CD4-positive, CD25-positive, alpha-beta regulatory T cell (primary cell): ENCODE measurements around the gene LUC7L3. TPM values are rescaled to one million over a fixed set of nuclear protein-coding genes. Genes with fewer than 3 reads are reported as not detected.
A peak's percentile ranks its signal among the peaks of the same experiment; 100 is the strongest.
"Not testable (repeated sequence)": the region's sequence is repeated elsewhere in the genome, so short reads cannot be mapped to it uniquely, and the experiment has no call there.

Experiments
- ATAC-seq, 2 donors: fragments of 150-1000 bp; cut with Tn5 transposase; one replicate each; pipeline ENCODE4 v1.10.0; 2021; ENCODE audit warnings: low read depth in 2 of 2, moderate number of reproducible peaks in 2 of 2, moderate library complexity in 1 of 2
- DNase-seq, 3 donors: peaks; one replicate each; pipeline versions ENCODE4 v3.0.0 to v3.0.0-alpha.2; 2012 to 2022; ENCODE audit warnings: mixed read lengths in 1 of 3
- H3K27ac ChIP-seq: one replicate; pipeline ENCODE4 v1.7.0; 2013; ENCODE audit warnings: mild to moderate bottlenecking, low read length; ENCODE audit not compliant: insufficient read depth, poor library complexity, severe bottlenecking
- H3K27me3 ChIP-seq: one replicate; pipeline ENCODE4 v1.7.0; 2013; ENCODE audit warnings: low read length; ENCODE audit not compliant: control insufficient read depth, insufficient read depth
- H3K36me3 ChIP-seq: one replicate; pipeline ENCODE4 v1.7.0; 2013; ENCODE audit warnings: mild to moderate bottlenecking, low read length, moderate library complexity; ENCODE audit not compliant: control insufficient read depth, insufficient read depth
- H3K4me1 ChIP-seq: 2 replicates; pipeline ENCODE4 v1.7.0; 2013; ENCODE audit warnings: mild to moderate bottlenecking, low read length; ENCODE audit not compliant: insufficient read depth, control insufficient read depth, poor library complexity, severe bottlenecking
- H3K4me3 ChIP-seq: one replicate; pipeline ENCODE4 v1.7.0; 2013; ENCODE audit warnings: low read depth, mild to moderate bottlenecking, low read length, moderate library complexity
- H3K9me3 ChIP-seq, 2 experiments: 1 replicate in 1 of 2; 2 replicates in 1 of 2; pipeline ENCODE4 v1.7.0; 2013; ENCODE audit warnings: low read length in 2 of 2, mild to moderate bottlenecking in 1 of 2, moderate library complexity in 1 of 2; ENCODE audit not compliant: control insufficient read depth in 2 of 2
- H3K27ac Mint-ChIP-seq, 3 donors: one replicate each; pipeline ENCODE4 v1.8.0; 2020 to 2022; ENCODE audit warnings: mild to moderate bottlenecking in 3 of 3, mixed read lengths in 3 of 3, moderate library complexity in 2 of 3
- H3K27me3 Mint-ChIP-seq: one replicate; pipeline ENCODE4 v1.8.0; 2022; ENCODE audit warnings: mild to moderate bottlenecking, mixed read lengths
- H3K36me3 Mint-ChIP-seq: one replicate; pipeline ENCODE4 v1.8.0; 2020; ENCODE audit warnings: mixed read lengths
- H3K4me1 Mint-ChIP-seq, 4 donors: one replicate each; pipeline ENCODE4 v1.8.0; 2020 to 2022; ENCODE audit warnings: mixed read lengths in 4 of 4, mild to moderate bottlenecking in 1 of 4
- H3K4me3 Mint-ChIP-seq, 4 donors: one replicate each; pipeline ENCODE4 v1.8.0; 2020 to 2022; ENCODE audit warnings: mild to moderate bottlenecking in 4 of 4, mixed read lengths in 4 of 4, moderate library complexity in 3 of 4
- H3K9me3 Mint-ChIP-seq, 7 donors: one replicate each; pipeline ENCODE4 v1.8.0; 2020 to 2022; ENCODE audit warnings: mixed read lengths in 7 of 7, mild to moderate bottlenecking in 3 of 7, moderate library complexity in 2 of 7
- polyA plus RNA-seq, 4 donors: library from polyadenylated mRNA; unstranded; fragments of 300-500 nt; fragmentation: Illumina TruSeq; gene quantifications; one replicate each; pipeline ENCODE4 v1.2.3, GENCODE V29; 2021
- total RNA-seq: library from RNA; stranded (reverse); gene quantifications from one replicate; pipeline ENCODE4 v1.2.3, GENCODE V29; 2022

LUC7L3 gene
- total and polyA plus RNA-seq, 5 donors from 2014 or later, result 44.9 to 143 (median 52.6) TPM

DNA sequence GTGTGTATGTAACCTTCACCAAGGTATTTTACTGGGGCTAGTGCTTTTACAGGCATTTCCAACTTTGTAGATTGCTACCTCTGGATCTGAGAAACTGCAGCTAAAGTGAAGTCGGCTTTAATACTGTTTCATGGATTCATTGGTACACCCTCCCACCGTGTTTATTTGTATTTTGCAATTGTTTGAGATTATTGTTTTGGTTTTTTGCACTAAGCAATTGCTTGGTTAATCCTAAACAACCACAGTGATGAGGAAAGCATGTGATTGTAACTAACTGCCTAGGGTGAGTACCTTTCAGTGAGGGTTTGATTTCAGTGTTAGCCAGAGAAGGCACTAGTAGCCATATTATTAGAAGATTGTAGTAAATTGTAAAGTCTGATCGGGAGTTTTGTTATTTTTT is 3.3 kb downstream of the LUC7L3 start:
- no peak for ATAC-seq
- Histone ChIP-seq H3K36me3 (no peaks in the 10 kb centered on the region), H3K27ac (no peak overlapping the region), H3K9me3 (no peaks in the 10 kb centered on the region), H3K27me3 (no peaks in the 10 kb centered on the region), H3K4me3 (peak overlapping the region; percentile 45), H3K4me1 (peaks cover 69% of the 10 kb centered on the region)
- peak overlapping the region in 2 of 3 donors; percentile 4 to 20 for H3K27ac Mint-ChIP-seq
- no peaks in the 10 kb centered on the region for H3K27me3 Mint-ChIP-seq
- H3K36me3 Mint-ChIP-seq, result peaks cover 5% of the 10 kb centered on the region
- H3K4me1 Mint-ChIP-seq, result peaks cover 21 to 70% (median 38%) of the 10 kb centered on the region in 4 donors
- H3K9me3 Mint-ChIP-seq, result peaks cover 0 to 2% (median 0%) of the 10 kb centered on the region in 7 donors
- peak overlapping the region; percentile 28 to 91 (median 64) for H3K4me3 Mint-ChIP-seq
- DNase-seq, result no peak

- H3K27ac Mint-ChIP-seq, H3K9me3 ChIP-seq, H3K36me3 Mint-ChIP-seq, H3K27me3 Mint-ChIP-seq, H3K27me3 ChIP-seq, ATAC-seq, H3K36me3 ChIP-seq, H3K27ac ChIP-seq, DNase-seq, H3K9me3 Mint-ChIP-seq: not testable (repeated sequence)
- peaks cover 78% of the 10 kb centered on the region for H3K4me1 ChIP-seq
- peak overlapping the region; percentile 1 for H3K4me3 ChIP-seq
- H3K4me3 Mint-ChIP-seq, result peak overlapping the region in 2 of 4 donors; percentile 21 to 22
- H3K4me1 Mint-ChIP-seq, result peaks cover 24 to 84% (median 50%) of the 10 kb centered on the region in 4 donors
Measured at GRCh38 chr17:50724622-50725021, 5.2 kb downstream of the LUC7L3 start.

GRCh38 chr17:50725769-50726655 is 6.6 kb downstream of the LUC7L3 start:
- no peak for DNase-seq
- Histone ChIP-seq H3K27me3 (no peaks in the 10 kb centered on the region), H3K4me1 (peaks cover 69% of the 10 kb centered on the region), H3K27ac (no peak overlapping the region), H3K36me3 (no peaks in the 10 kb centered on the region), H3K9me3 (no peaks in the 10 kb centered on the region), H3K4me3 (peak overlapping the region; percentile 34)
- H3K4me3 Mint-ChIP-seq, result peak overlapping the region; percentile 48 to 58 (median 54)
- no peaks in the 10 kb centered on the region for H3K9me3 Mint-ChIP-seq
- H3K27ac Mint-ChIP-seq, result no peak overlapping the region
- H3K27me3 Mint-ChIP-seq, result no peaks in the 10 kb centered on the region
- peaks cover 5% of the 10 kb centered on the region for H3K36me3 Mint-ChIP-seq
- H3K4me1 Mint-ChIP-seq, result peaks cover 24 to 89% (median 50%) of the 10 kb centered on the region in 4 donors
- ATAC-seq, result no peak

DNA sequence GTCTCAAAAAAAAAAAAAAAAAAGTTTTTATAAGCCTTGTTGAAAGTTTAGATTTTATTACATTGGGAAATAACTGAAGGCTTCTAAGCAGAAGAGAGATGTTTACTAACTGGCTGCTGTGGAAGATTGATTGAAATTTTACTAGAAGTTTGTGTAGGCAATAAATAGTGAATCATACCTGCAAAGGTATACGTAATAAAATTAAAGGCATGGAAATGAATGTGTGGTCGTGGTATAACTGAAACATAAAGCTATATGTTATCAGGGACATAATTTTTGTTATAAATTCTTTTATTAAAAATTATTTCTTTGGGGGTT is 8.7 kb downstream of the LUC7L3 start:
- Mint-ChIP-seq H3K4me1 (peaks cover 23 to 89% (median 49%) of the 10 kb centered on the region in 4 donors), H3K36me3 (peaks cover 5% of the 10 kb centered on the region), H3K4me3 (peak overlapping the region in 2 of 4 donors; percentile 4 to 59), H3K9me3 (no peaks in the 10 kb centered on the region), H3K27me3 (no peaks in the 10 kb centered on the region), H3K27ac (peak overlapping the region in 1 of 3 donors; percentile 13)
- Histone ChIP-seq H3K4me3 (no peak overlapping the region), H3K9me3 (no peaks in the 10 kb centered on the region), H3K27ac (no peak overlapping the region), H3K4me1 (peaks cover 68% of the 10 kb centered on the region), H3K36me3 (peaks cover 2% of the 10 kb centered on the region), H3K27me3 (no peaks in the 10 kb centered on the region)
- DNase-seq (no peak), ATAC-seq (no peak)

DNA sequence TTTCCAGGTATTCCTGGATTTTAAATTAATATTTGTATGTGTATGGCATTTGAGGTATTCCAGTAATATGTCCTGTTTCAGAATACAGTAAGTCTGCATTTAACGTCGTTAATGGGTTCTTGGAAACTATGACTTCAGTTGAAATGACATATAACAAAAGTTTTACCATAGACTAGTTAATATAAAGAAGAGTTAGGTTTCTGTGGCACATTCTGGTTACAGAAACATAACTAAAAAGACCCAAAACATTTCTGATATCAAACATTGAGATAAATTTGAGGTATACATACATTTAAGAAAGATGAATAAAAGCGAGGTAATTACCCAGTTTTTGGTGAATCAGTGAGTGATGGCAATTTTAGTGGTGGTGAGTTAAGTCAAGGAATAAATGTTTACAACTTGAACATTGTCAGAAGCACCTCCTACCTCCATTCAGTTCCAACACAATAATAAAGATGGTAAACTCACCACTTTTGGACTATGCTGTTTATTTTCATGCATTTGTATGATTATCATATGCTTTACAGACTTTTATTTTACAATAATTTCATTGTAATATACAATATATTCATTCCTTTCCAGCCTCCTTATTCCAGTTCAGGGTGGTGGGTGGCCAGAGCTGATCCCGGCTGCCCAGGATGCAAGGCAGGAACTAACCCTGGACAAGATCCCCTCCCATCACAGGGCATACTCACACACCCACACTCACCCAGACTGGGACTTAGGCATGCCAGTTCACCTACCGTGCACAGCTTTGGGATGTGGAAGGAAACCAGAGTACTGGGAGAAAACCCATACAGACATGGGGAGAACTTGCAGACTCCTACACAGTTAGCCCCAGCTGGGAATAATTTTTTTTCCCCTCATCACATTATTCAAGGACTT is 9.7 kb downstream of the LUC7L3 start:
- Histone ChIP-seq H3K4me3 (peak overlapping the region; percentile 2), H3K4me1 (peaks cover 58% of the 10 kb centered on the region), H3K9me3 (no peaks in the 10 kb centered on the region), H3K36me3 (peaks cover 2% of the 10 kb centered on the region), H3K27me3 (no peaks in the 10 kb centered on the region), H3K27ac (peak overlapping the region; percentile 33)
- H3K4me3 Mint-ChIP-seq, result peak overlapping the region in 2 of 4 donors; percentile 19 to 43
- peak overlapping the region in 1 of 3 donors; percentile 65 for H3K27ac Mint-ChIP-seq
- DNase-seq (no peak), ATAC-seq (no peak)
- H3K4me1 Mint-ChIP-seq, result peaks cover 27 to 83% (median 44%) of the 10 kb centered on the region in 4 donors
- H3K9me3 Mint-ChIP-seq, result no peaks in the 10 kb centered on the region
- peaks cover 5% of the 10 kb centered on the region for H3K36me3 Mint-ChIP-seq
- no peaks in the 10 kb centered on the region for H3K27me3 Mint-ChIP-seq

GRCh38 chr17:50731575-50732460 is 12.4 kb downstream of the LUC7L3 start:
- no peak for ATAC-seq
- peak overlapping the region in 3 of 4 donors; percentile 21 to 61 (median 52) for H3K4me3 Mint-ChIP-seq
- no peak overlapping the region for H3K27ac ChIP-seq

DNA sequence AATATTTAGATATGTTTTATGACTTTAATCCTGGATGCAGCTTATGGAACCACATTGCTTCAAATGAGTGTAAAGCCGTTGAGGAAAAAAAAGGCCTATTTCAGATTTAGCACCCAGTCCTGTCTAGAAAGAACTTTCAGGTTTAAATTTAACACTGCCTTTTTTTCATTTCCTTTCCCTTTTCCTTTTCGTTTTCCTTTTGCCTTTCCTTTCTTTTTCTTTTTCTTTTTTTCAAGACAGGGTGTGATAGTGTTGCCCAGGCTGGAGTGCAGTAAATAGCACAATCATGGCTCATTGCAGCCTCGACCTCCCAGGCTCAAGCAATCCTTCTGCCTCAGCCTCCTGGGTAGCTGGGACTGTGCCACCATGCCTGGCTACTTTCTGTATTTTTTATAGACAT is 15.9 kb downstream of the LUC7L3 start:
- H3K9me3 Mint-ChIP-seq, result peaks cover 0 to 2% (median 0%) of the 10 kb centered on the region in 7 donors
- no peak for DNase-seq
- no peaks in the 10 kb centered on the region for H3K27me3 ChIP-seq
- H3K4me1 ChIP-seq, result peaks cover 27% of the 10 kb centered on the region
- H3K4me3 ChIP-seq, result no peak overlapping the region
- H3K27me3 Mint-ChIP-seq, result no peaks in the 10 kb centered on the region
- H3K4me3 Mint-ChIP-seq, result peak overlapping the region in 2 of 4 donors; percentile 40 to 67
- H3K27ac ChIP-seq, result no peak overlapping the region
- peaks cover 36% of the 10 kb centered on the region for H3K36me3 ChIP-seq
- no peaks in the 10 kb centered on the region for H3K9me3 ChIP-seq
- peaks cover 27% of the 10 kb centered on the region for H3K36me3 Mint-ChIP-seq
- H3K27ac Mint-ChIP-seq, result peak overlapping the region in 1 of 3 donors; percentile 67
- no peak for ATAC-seq
- H3K4me1 Mint-ChIP-seq, result peaks cover 46 to 82% (median 58%) of the 10 kb centered on the region in 4 donors

More at GRCh38 chr17:50731575-50732460, 12.4 kb downstream of the LUC7L3 start:
- H3K4me3 ChIP-seq, result peak overlapping the region; percentile 27
- peaks cover 2% of the 10 kb centered on the region for H3K36me3 ChIP-seq
- peaks cover 0 to 2% (median 0%) of the 10 kb centered on the region in 7 donors for H3K9me3 Mint-ChIP-seq
- H3K27me3 ChIP-seq, result no peaks in the 10 kb centered on the region
- peaks cover 5% of the 10 kb centered on the region for H3K36me3 Mint-ChIP-seq
- H3K4me1 ChIP-seq, result peaks cover 44% of the 10 kb centered on the region
- DNase-seq, result peak in 1 of 3 donors; percentile 22
- H3K9me3 ChIP-seq, result no peaks in the 10 kb centered on the region
- peak overlapping the region in 2 of 3 donors; percentile 5 to 27 for H3K27ac Mint-ChIP-seq
- H3K27me3 Mint-ChIP-seq, result no peaks in the 10 kb centered on the region
- peaks cover 41 to 85% (median 58%) of the 10 kb centered on the region in 4 donors for H3K4me1 Mint-ChIP-seq
